Mesenchymal stem cell (in vitro differentiated cells and primary cell): Measurements from ENCODE around the gene EIF4EBP2.

Source experiments
- DNase-seq: peaks from one replicate; pipeline ENCODE4 v3.0.0-alpha.2; 2013
- H2AFZ ChIP-seq: one replicate; pipeline ENCODE4 v1.6.1; 2013; ENCODE audit warnings: low read depth, mild to moderate bottlenecking, control low read depth, inconsistent platforms, low read length, moderate library complexity
- H2AK5ac ChIP-seq: 2 replicates; pipeline ENCODE4 v1.6.1; 2013; ENCODE audit warnings: low read length, moderate library complexity, mild to moderate bottlenecking, inconsistent platforms; ENCODE audit not compliant: severe bottlenecking
- H2BK120ac ChIP-seq: one replicate; pipeline ENCODE4 v1.6.1; 2013; ENCODE audit warnings: low read depth, mild to moderate bottlenecking, inconsistent platforms, low read length, moderate library complexity
- H2BK12ac ChIP-seq, 2 experiments: one replicate each; pipeline ENCODE4 v1.6.1; 2013; ENCODE audit warnings: inconsistent platforms in 2 of 2, low read length in 2 of 2, mild to moderate bottlenecking in 2 of 2, moderate library complexity in 2 of 2, control low read depth in 1 of 2
- H2BK15ac ChIP-seq: one replicate; pipeline ENCODE4 v1.6.1; 2013; ENCODE audit warnings: mild to moderate bottlenecking, low read depth, inconsistent platforms; ENCODE audit not compliant: poor library complexity, severe bottlenecking
- H2BK5ac ChIP-seq: 2 replicates; pipeline ENCODE4 v1.6.1; 2013; ENCODE audit warnings: low read depth, mild to moderate bottlenecking, low read length, control low read depth, inconsistent platforms; ENCODE audit not compliant: poor library complexity, severe bottlenecking
- H3K14ac ChIP-seq, 2 experiments: one replicate each; pipeline ENCODE4 v1.6.1; 2013; ENCODE audit warnings: inconsistent platforms in 2 of 2, low read length in 2 of 2, control low read depth in 1 of 2, mild to moderate bottlenecking in 1 of 2, moderate library complexity in 1 of 2
- H3K18ac ChIP-seq, 2 experiments: one replicate each; pipeline ENCODE4 v1.6.1; 2013; ENCODE audit warnings: inconsistent platforms in 2 of 2, low read length in 2 of 2, control low read depth in 1 of 2, low read depth in 1 of 2, mild to moderate bottlenecking in 1 of 2
- H3K23ac ChIP-seq, 2 experiments: one replicate each; pipeline ENCODE4 v1.6.1; 2013; ENCODE audit warnings: inconsistent platforms in 2 of 2, low read length in 2 of 2, mild to moderate bottlenecking in 2 of 2, moderate library complexity in 2 of 2, control low read depth in 1 of 2
- H3K27ac ChIP-seq: 2 replicates; pipeline ENCODE4 v1.5.1; 2013; ENCODE audit warnings: mild to moderate bottlenecking, moderate library complexity, low read length, control low read depth, inconsistent platforms; ENCODE audit not compliant: poor library complexity, severe bottlenecking
- H3K27me3 ChIP-seq, 2 experiments: 2 replicates each; pipeline versions ENCODE4 v1.6.1 to v1.7.0; 2013; ENCODE audit warnings: low read length in 2 of 2, mild to moderate bottlenecking in 2 of 2, moderate library complexity in 2 of 2, control low read depth in 1 of 2, inconsistent platforms in 1 of 2; ENCODE audit not compliant: control insufficient read depth in 1 of 2, insufficient read depth in 1 of 2
- H3K36me3 ChIP-seq, 2 experiments: 2 replicates each; pipeline versions ENCODE4 v1.6.1 to v1.7.0; 2013; ENCODE audit warnings: low read length in 2 of 2, control low read depth in 1 of 2, inconsistent platforms in 1 of 2, low read depth in 1 of 2, mild to moderate bottlenecking in 1 of 2; ENCODE audit not compliant: insufficient read depth in 2 of 2, control insufficient read depth in 1 of 2
- H3K4ac ChIP-seq, 2 experiments: one replicate each; pipeline ENCODE4 v1.6.1; 2013; ENCODE audit warnings: inconsistent platforms in 2 of 2, low read length in 2 of 2, mild to moderate bottlenecking in 2 of 2, moderate library complexity in 2 of 2, control low read depth in 1 of 2, low read depth in 1 of 2
- H3K4me1 ChIP-seq: 2 replicates; pipeline ENCODE4 v1.6.1; 2013; ENCODE audit warnings: low read depth, low read length, control low read depth; ENCODE audit not compliant: control insufficient read depth, insufficient read depth
- H3K4me2 ChIP-seq: 2 replicates; pipeline ENCODE4 v1.6.1; 2013; ENCODE audit warnings: low read length, mild to moderate bottlenecking, inconsistent platforms; ENCODE audit not compliant: poor library complexity, severe bottlenecking
- H3K4me3 ChIP-seq, 2 experiments: 2 replicates each; pipeline versions ENCODE4 v1.5.1 to v1.7.0; 2013; ENCODE audit warnings: low read length in 2 of 2, mild to moderate bottlenecking in 2 of 2, control low read depth in 1 of 2, low read depth in 1 of 2; ENCODE audit not compliant: insufficient read depth in 1 of 2
- H3K79me1 ChIP-seq: replicated peaks from 2 replicates; pipeline ENCODE4 v1.6.1; 2013; ENCODE audit warnings: mild to moderate bottlenecking, control low read depth, low read length, inconsistent platforms; ENCODE audit not compliant: poor library complexity, severe bottlenecking
- H3K9ac ChIP-seq: 2 replicates; pipeline ENCODE4 v1.7.0; 2013; ENCODE audit warnings: mild to moderate bottlenecking, low read length, moderate library complexity
- H3K9me3 ChIP-seq: 2 replicates; pipeline ENCODE4 v1.7.0; 2013; ENCODE audit warnings: mild to moderate bottlenecking, low read length; ENCODE audit not compliant: control insufficient read depth
- H4K8ac ChIP-seq: one replicate; pipeline ENCODE4 v1.6.1; 2013; ENCODE audit warnings: inconsistent platforms, mild to moderate bottlenecking, low read length, moderate library complexity
- H4K91ac ChIP-seq: one replicate; pipeline ENCODE4 v1.6.1; 2013; ENCODE audit warnings: mild to moderate bottlenecking, low read length, inconsistent platforms
- WGBS: methylation state at CpG from one replicate; pipeline ENCODE4 v1.1.7; 2013; ENCODE audit warnings: mixed read lengths; 5-methylcytosine and 5-hydroxymethylcytosine counted together

EIF4EBP2 gene

DNA sequence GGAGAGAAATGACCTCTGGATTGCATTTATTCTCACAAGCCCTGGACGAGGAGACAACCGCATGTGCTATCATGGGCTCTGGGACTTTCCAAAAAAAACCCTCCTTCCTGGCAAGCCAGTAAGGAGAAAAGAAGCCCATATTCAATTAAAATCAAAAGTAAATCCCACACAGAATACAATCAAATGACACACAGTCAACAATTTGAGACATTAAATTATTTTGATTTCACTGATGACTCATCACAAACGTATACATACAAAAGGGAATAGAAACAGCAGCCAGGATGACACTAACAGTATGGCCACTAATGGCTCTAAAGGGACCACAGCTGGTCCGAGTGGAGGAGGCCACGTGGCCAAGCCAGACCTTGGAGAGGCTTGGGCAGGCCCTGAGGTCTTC, 46.4 kb upstream of the EIF4EBP2 start:
- no peak overlapping the region for H4K91ac ChIP-seq
- H2BK15ac ChIP-seq = no peak overlapping the region
- no peak overlapping the region for H3K4me2 ChIP-seq
- no peak overlapping the region for H2AK5ac ChIP-seq
- peaks cover 38% of the 10 kb centered on the region for H3K79me1 ChIP-seq
- H3K4me1 ChIP-seq = no peaks in the 10 kb centered on the region
- peak overlapping the region in 1 of 2 experiments; percentile 65 for H3K4ac ChIP-seq
- no peak overlapping the region for H2BK12ac ChIP-seq
- H3K27ac ChIP-seq = no peak overlapping the region
- no peak overlapping the region for H4K8ac ChIP-seq
- no peak overlapping the region for H3K9ac ChIP-seq
- H3K14ac ChIP-seq = no peak overlapping the region
- H3K4me3 ChIP-seq = no peak overlapping the region
- peaks cover 0 to 3% of the 10 kb centered on the region in 2 experiments for H3K36me3 ChIP-seq
- H3K27me3 ChIP-seq = peaks cover 0 to 12% of the 10 kb centered on the region in 2 experiments
- no peak overlapping the region for H2AFZ ChIP-seq
- no peak overlapping the region for H2BK120ac ChIP-seq
- H3K18ac ChIP-seq = peak overlapping the region in 1 of 2 experiments; percentile 4
- DNase-seq = peak; percentile 81
- WGBS = 37% methylated on average over 5 of the region's 5 CpGs
- H3K9me3 ChIP-seq = no peaks in the 10 kb centered on the region
- no peak overlapping the region for H3K23ac ChIP-seq
- no peak overlapping the region for H2BK5ac ChIP-seq

DNA sequence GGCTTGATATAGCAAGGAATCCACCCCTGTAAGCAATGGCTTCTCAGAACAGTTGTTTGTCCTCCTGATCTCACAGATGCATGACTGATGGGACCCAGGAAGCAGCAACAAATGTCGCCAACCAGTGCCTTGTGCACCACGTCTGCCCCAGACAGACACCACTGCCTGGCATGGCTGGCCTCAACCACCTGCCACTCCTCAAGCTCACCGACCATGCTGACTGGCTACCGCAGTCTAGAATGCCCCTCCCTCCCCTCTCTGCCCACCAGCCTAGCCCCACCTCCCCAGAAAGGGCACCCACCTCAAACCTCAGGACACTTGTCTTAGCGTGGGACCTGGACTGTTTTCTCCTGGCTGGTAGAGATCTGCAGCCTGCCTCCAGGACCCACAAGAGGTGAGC, 45.5 kb upstream of the EIF4EBP2 start:
- Histone ChIP-seq H3K4me1 (no peaks in the 10 kb centered on the region), H2AK5ac (no peak overlapping the region)
- WGBS = 76% methylated on average over 5 of the region's 5 CpGs

DNA sequence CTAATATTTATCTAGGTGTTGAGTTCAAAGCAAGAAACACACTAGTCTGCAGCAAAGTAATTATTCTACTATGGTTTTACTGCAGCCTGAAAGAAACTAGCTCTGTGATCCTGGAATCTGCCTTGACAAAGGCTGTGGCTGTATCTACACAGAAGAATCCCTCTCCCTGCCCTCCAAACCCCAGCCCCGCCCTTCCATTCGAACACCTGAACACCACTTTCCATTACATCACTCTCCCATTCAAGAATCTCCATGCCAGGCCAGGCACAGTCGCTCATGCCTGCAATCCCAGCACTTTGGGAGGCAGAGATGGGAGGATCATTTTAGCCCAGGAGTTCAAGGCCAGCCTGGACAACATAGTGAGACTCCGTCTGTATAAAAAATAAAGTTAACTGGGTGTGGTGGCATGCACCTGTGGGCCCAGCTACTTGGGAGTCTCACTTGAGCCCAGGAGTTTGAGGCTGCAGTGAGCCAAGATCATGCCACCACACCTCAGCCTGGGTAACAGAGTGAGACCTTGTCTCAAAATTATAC, 44.9 kb upstream of the EIF4EBP2 start:
- Histone ChIP-seq H3K27ac (no peak overlapping the region), H3K4me2 (no peak overlapping the region), H4K8ac (no peak overlapping the region), H2AFZ (no peak overlapping the region), H3K9me3 (no peaks in the 10 kb centered on the region), H2BK5ac (no peak overlapping the region), H3K9ac (no peak overlapping the region), H3K23ac (no peak overlapping the region), H2AK5ac (no peak overlapping the region), H2BK15ac (no peak overlapping the region), H3K4ac (peak overlapping the region in 1 of 2 experiments; percentile 15), H3K79me1 (peaks cover 36% of the 10 kb centered on the region), H4K91ac (no peak overlapping the region), H3K18ac (peak overlapping the region in 1 of 2 experiments; percentile 23), H3K27me3 (peaks cover 0 to 12% of the 10 kb centered on the region in 2 experiments), H3K14ac (peak overlapping the region in 1 of 2 experiments; percentile 57), H3K4me3 (no peak overlapping the region), H2BK120ac (peak overlapping the region; percentile 21), H3K36me3 (peaks cover 0 to 3% of the 10 kb centered on the region in 2 experiments), H3K4me1 (peaks cover 5% of the 10 kb centered on the region), H2BK12ac (peak overlapping the region; percentile 6 to 60)
- WGBS = 100% methylated on average over 2 of the region's 4 CpGs
- DNase-seq = no peak

More for the DNA sequence above, 45.5 kb upstream of the EIF4EBP2 start:
- H3K4me2 ChIP-seq = no peak overlapping the region
- peak overlapping the region; percentile 65 to 95 for H3K18ac ChIP-seq
- H3K9me3 ChIP-seq = no peaks in the 10 kb centered on the region
- peak overlapping the region; percentile 84 for H4K91ac ChIP-seq
- peak overlapping the region; percentile 59 for H4K8ac ChIP-seq
- DNase-seq = no peak
- H3K4me3 ChIP-seq = no peak overlapping the region
- H3K79me1 ChIP-seq = peaks cover 40% of the 10 kb centered on the region
- H2BK120ac ChIP-seq = peak overlapping the region; percentile 67
- no peak overlapping the region for H2AFZ ChIP-seq
- H3K27me3 ChIP-seq = peaks cover 0 to 12% of the 10 kb centered on the region in 2 experiments
- no peak overlapping the region for H2BK5ac ChIP-seq
- peak overlapping the region; percentile 45 for H2BK15ac ChIP-seq
- H3K14ac ChIP-seq = peak overlapping the region in 1 of 2 experiments; percentile 23
- H3K4ac ChIP-seq = peak overlapping the region in 1 of 2 experiments; percentile 65
- H3K27ac ChIP-seq = no peak overlapping the region
- peak overlapping the region; percentile 6 to 99 for H2BK12ac ChIP-seq
- peaks cover 0 to 3% of the 10 kb centered on the region in 2 experiments for H3K36me3 ChIP-seq
- no peak overlapping the region for H3K9ac ChIP-seq
- no peak overlapping the region for H3K23ac ChIP-seq

DNA sequence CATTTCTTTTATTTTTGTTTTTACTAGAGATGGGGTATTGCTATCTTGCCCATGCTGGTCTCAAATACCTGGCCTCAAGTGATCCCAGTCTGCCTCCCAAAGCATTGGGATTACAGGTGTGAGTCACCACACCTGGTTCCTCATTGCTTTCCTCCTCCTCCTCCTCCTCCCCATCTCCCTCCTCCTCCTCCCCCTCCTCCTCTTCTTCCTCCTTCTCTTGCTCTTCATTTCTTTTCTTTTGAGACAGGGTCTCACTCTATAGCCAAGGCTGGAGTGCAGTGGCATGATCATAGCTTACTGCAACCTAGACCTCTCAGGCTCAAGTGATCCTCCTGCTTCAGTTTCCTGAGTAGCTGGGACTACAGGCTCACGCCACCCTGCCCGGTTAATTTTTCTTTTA, 43.7 kb upstream of the EIF4EBP2 start:
- Histone ChIP-seq H3K18ac (no peak overlapping the region), H3K27me3 (peaks cover 0 to 12% of the 10 kb centered on the region in 2 experiments), H3K9me3 (no peaks in the 10 kb centered on the region), H3K79me1 (peaks cover 30% of the 10 kb centered on the region), H3K36me3 (peaks cover 0 to 3% of the 10 kb centered on the region in 2 experiments), H2BK12ac (peak overlapping the region in 1 of 2 experiments; percentile 22), H3K4me1 (peaks cover 10% of the 10 kb centered on the region), H3K14ac (no peak overlapping the region), H4K8ac (no peak overlapping the region), H2BK5ac (no peak overlapping the region), H2BK15ac (no peak overlapping the region), H3K4me2 (no peak overlapping the region), H2BK120ac (no peak overlapping the region), H3K4ac (no peak overlapping the region), H3K23ac (no peak overlapping the region), H2AFZ (no peak overlapping the region), H3K27ac (no peak overlapping the region), H2AK5ac (no peak overlapping the region), H4K91ac (no peak overlapping the region), H3K9ac (no peak overlapping the region), H3K4me3 (no peak overlapping the region)
- DNase-seq = no peak
- 100% methylated on average over 2 of the region's 2 CpGs for WGBS
